HUES48 (cell line): Measurements from ENCODE around the gene SFRP2.
A peak's percentile ranks its signal among the peaks of the same experiment; 100 is the strongest.

Experiments used
- H3K27ac ChIP-seq: one replicate; pipeline ENCODE4 v1.7.0; 2013; ENCODE audit warnings: low read depth, low read length, inconsistent platforms
- H3K27me3 ChIP-seq: 2 replicates; pipeline ENCODE4 v1.6.1; 2013; ENCODE audit warnings: mild to moderate bottlenecking, low read length; ENCODE audit not compliant: control insufficient read depth, insufficient read depth
- H3K36me3 ChIP-seq: 2 replicates; pipeline ENCODE4 v1.6.1; 2013; ENCODE audit warnings: low read length; ENCODE audit not compliant: control insufficient read depth, insufficient read depth
- H3K4me1 ChIP-seq: 2 replicates; pipeline ENCODE4 v1.6.1; 2013; ENCODE audit warnings: mild to moderate bottlenecking, low read length; ENCODE audit not compliant: control insufficient read depth, insufficient read depth
- H3K4me3 ChIP-seq: 2 replicates; pipeline ENCODE4 v1.5.1; 2013; ENCODE audit warnings: mild to moderate bottlenecking, low read depth, low read length
- H3K9ac ChIP-seq: 2 replicates; pipeline ENCODE4 v1.6.1; 2013; ENCODE audit warnings: mild to moderate bottlenecking, low read depth, low read length, moderate library complexity
- H3K9me3 ChIP-seq: 2 replicates; pipeline ENCODE4 v1.6.1; 2013; ENCODE audit warnings: low read length; ENCODE audit not compliant: control insufficient read depth, insufficient read depth

The SFRP2 gene

DNA sequence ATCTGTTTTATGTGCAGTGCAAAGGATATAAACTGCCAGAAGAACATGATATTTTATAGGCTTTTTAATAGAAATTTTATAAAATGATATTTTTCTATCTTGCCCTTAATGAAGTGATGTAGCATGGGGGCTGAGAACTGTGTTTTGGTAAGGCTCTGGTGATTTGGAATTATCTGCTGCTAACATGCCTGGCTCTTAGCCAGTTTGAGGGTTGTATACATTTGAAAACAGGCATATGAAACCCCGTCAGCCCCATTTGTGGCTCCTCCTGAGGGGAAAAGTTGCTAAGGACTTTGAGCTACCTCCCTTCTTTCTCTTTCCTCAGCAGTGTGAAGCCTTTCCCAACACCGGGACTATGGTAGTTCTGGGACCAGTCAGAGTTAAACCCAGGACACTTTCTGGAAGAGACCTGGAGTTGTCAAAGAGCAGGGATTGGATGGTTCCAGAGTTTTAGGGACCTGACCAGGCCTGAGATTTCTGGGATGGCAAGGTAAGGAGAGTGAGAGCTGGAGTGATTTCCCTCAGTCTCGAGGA is 4.7 kb downstream of the SFRP2 start:
- Histone ChIP-seq H3K4me1 (peaks cover 33% of the 10 kb centered on the region), H3K27ac (no peak overlapping the region), H3K36me3 (peaks cover 56% of the 10 kb centered on the region), H3K9ac (no peak overlapping the region), H3K9me3 (no peaks in the 10 kb centered on the region), H3K27me3 (peaks cover 12% of the 10 kb centered on the region; the same call in 1 of the 2 replicates), H3K4me3 (no peak overlapping the region)

DNA sequence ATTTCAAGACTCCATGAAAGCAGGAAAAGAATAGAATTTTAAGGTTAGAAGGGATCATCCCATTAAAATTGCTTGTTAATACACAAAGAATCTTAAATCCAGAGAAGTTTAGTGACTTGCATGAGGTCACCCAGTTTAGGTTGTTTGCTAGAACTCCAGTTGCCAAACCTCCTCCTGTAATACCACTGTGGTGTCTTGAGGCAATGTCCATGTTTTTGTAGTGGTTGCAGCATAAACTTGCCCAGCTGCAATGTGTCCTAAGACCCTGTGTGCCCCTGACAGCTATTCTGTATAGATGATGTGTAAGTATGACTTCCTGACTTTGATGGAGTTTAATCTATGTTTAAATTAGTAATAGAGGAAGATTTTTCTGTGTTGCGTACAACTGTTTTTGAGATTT is 6.3 kb downstream of the SFRP2 start:
- no peak overlapping the region for H3K27ac ChIP-seq
- peaks cover 33% of the 10 kb centered on the region for H3K4me1 ChIP-seq
- no peak overlapping the region for H3K4me3 ChIP-seq

DNA sequence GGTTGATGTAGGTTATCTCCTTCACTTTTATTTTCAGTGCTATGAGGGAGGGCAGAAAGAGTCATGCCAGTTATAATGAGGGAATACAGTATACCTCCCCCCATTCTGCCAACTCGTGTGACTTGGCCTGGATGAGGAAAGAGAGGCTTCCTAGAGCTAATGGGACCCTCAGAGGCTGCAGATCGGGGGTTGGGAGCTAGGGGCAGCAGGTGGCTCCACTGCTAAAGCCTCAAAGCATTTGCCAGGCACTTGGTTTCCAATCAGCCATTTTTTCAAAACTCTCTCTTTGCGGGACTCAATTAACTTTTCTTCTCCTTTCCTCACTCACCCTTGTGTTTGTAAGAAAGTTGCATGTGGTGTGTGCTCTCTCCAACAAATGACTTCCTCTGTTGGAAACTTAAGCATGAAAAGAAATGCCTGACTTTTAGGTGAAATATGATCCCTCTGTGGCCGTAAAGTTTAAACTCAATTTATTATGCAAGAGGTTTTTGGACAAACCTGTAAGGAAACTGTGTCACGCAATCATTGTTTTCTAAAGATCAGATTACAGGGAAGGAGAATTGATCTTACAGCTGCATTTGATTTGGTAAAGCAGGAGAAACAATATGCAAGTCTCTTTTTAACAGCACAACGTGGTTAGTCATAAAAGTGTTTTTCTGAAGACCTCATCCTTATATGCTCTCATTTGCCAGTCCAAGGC is 7.0 kb downstream of the SFRP2 start:
- Histone ChIP-seq H3K27ac (peak overlapping the region; percentile 52), H3K36me3 (peaks cover 56% of the 10 kb centered on the region), H3K27me3 (no peaks in the 10 kb centered on the region), H3K4me1 (peaks cover 29% of the 10 kb centered on the region), H3K4me3 (no peak overlapping the region), H3K9me3 (no peaks in the 10 kb centered on the region), H3K9ac (no peak overlapping the region)

More for the DNA sequence above, 6.3 kb downstream of the SFRP2 start:
- Histone ChIP-seq H3K36me3 (peaks cover 56% of the 10 kb centered on the region), H3K27me3 (peaks cover 6% of the 10 kb centered on the region; the same call in 1 of the 2 replicates), H3K9me3 (no peaks in the 10 kb centered on the region), H3K9ac (no peak overlapping the region)

GRCh38 chr4:153781280-153781679 is 7.6 kb downstream of the SFRP2 start:
- H3K9ac ChIP-seq, result no peak overlapping the region
- peaks cover 56% of the 10 kb centered on the region for H3K36me3 ChIP-seq
- H3K27ac ChIP-seq, result peak overlapping the region; percentile 52

DNA sequence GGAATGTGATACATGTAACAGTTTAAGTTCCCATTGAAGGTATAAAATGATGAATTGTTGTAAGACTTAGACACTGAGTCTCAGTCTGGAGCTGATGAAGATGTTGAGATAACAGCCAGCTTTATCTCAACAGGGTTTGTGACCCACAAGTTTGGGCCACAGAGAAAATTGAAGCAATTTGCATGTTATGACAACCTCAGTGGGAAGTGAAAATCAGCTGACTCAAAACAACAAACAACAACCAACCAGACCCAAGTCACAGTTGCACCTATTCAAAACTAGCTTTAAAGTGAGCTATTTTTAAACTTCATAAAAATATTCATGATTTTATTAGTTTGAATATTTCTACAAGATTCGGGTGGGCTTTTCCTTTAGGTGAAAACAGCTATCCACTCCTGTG is 8.0 kb downstream of the SFRP2 start:
- Histone ChIP-seq H3K36me3 (peaks cover 56% of the 10 kb centered on the region), H3K27me3 (no peaks in the 10 kb centered on the region), H3K27ac (no peak overlapping the region), H3K9me3 (no peaks in the 10 kb centered on the region), H3K4me1 (peaks cover 19% of the 10 kb centered on the region), H3K9ac (no peak overlapping the region), H3K4me3 (no peak overlapping the region)

More at GRCh38 chr4:153781280-153781679, 7.6 kb downstream of the SFRP2 start:
- Histone ChIP-seq H3K9me3 (no peaks in the 10 kb centered on the region), H3K4me3 (no peak overlapping the region), H3K27me3 (no peaks in the 10 kb centered on the region), H3K4me1 (peaks cover 23% of the 10 kb centered on the region)

DNA sequence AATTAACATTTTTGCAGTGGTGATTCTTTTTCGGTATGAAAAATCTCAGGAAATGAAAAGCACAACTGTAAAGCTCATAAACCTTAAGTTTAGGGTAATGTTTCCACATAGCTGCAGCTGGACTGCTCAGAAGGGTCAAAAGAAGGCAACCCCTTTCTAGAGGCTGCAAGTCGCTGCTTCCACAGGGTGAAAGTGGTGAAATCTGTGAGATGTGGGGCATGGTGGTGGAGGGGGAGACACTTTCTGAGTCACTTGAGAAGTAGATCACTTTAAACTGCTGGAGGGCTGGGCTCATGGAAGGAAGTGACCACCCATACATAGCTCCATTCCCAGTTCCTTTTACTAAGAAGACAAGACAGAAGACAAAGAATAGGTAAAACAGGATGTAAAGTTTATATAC is 8.7 kb downstream of the SFRP2 start:
- Histone ChIP-seq H3K4me3 (no peak overlapping the region), H3K27ac (peak overlapping the region; percentile 36), H3K9ac (no peak overlapping the region), H3K9me3 (no peaks in the 10 kb centered on the region), H3K4me1 (peaks cover 15% of the 10 kb centered on the region), H3K36me3 (peaks cover 51% of the 10 kb centered on the region), H3K27me3 (no peaks in the 10 kb centered on the region)

GRCh38 chr4:153778383-153778782 is 10.5 kb downstream of the SFRP2 start:
- Histone ChIP-seq H3K36me3 (peaks cover 32% of the 10 kb centered on the region), H3K4me3 (no peak overlapping the region), H3K9ac (no peak overlapping the region), H3K27ac (no peak overlapping the region), H3K9me3 (no peaks in the 10 kb centered on the region), H3K4me1 (peaks cover 17% of the 10 kb centered on the region), H3K27me3 (no peaks in the 10 kb centered on the region)

GRCh38 chr4:153777421-153777820 is 11.5 kb downstream of the SFRP2 start:
- peaks cover 14% of the 10 kb centered on the region for H3K4me1 ChIP-seq
- no peaks in the 10 kb centered on the region for H3K27me3 ChIP-seq
- H3K27ac ChIP-seq, result no peak overlapping the region
- H3K9ac ChIP-seq, result no peak overlapping the region
- H3K9me3 ChIP-seq, result no peaks in the 10 kb centered on the region
- H3K4me3 ChIP-seq, result no peak overlapping the region
- peaks cover 23% of the 10 kb centered on the region for H3K36me3 ChIP-seq

DNA sequence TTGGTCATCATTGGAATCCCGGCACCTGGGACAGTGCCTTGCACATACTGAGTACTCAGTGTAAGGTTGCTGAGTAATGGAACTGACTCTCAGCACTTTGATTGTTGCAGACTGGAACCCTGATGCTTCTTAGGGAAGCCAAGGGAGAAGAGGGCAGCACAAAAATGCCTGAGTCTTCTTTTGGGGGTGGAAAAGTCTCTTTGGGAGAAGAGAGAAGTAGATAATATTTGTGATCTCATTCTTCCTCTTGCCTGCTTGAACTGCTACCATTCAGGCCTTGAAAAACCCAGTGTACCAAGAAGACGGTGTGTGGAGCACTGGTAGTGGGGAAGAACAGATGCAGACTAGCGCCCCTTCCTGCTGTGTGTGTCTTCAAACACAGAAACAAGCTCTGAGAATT is 12.3 kb downstream of the SFRP2 start:
- Histone ChIP-seq H3K36me3 (peaks cover 14% of the 10 kb centered on the region), H3K27me3 (no peaks in the 10 kb centered on the region), H3K9ac (no peak overlapping the region), H3K4me1 (peaks cover 6% of the 10 kb centered on the region), H3K27ac (no peak overlapping the region), H3K4me3 (no peak overlapping the region), H3K9me3 (no peaks in the 10 kb centered on the region)

- Histone ChIP-seq H3K4me1 (peaks cover 3% of the 10 kb centered on the region; the same call in 1 of the 2 replicates), H3K27me3 (no peaks in the 10 kb centered on the region), H3K27ac (no peak overlapping the region), H3K9me3 (no peaks in the 10 kb centered on the region), H3K9ac (no peak overlapping the region), H3K36me3 (no peaks in the 10 kb centered on the region), H3K4me3 (no peak overlapping the region)
These were observed 15.6 kb downstream of the SFRP2 start for GRCh38 chr4:153773236-153773690.

GRCh38 chr4:153771046-153771445 is 17.8 kb downstream of the SFRP2 start:
- peaks cover 3% of the 10 kb centered on the region; the same call in 1 of the 2 replicates for H3K4me1 ChIP-seq
- H3K27me3 ChIP-seq, result no peaks in the 10 kb centered on the region
- H3K9ac ChIP-seq, result no peak overlapping the region
- no peak overlapping the region for H3K27ac ChIP-seq
- no peaks in the 10 kb centered on the region for H3K36me3 ChIP-seq
- H3K4me3 ChIP-seq, result no peak overlapping the region
- no peaks in the 10 kb centered on the region for H3K9me3 ChIP-seq
